Anterior cingulate cortex (tissue), 58 donors: ENCODE measurements around the gene AIP.
"Not testable (repeated sequence)": the region's sequence is repeated elsewhere in the genome, so short reads cannot be mapped to it uniquely, and the experiment has no call there.

ENCODE experiments used
- DNase-seq, 58 donors: peaks; one replicate each; lab custom pipeline; 2025; lab: John Stamatoyannopoulos, UW

The AIP gene

DNA sequence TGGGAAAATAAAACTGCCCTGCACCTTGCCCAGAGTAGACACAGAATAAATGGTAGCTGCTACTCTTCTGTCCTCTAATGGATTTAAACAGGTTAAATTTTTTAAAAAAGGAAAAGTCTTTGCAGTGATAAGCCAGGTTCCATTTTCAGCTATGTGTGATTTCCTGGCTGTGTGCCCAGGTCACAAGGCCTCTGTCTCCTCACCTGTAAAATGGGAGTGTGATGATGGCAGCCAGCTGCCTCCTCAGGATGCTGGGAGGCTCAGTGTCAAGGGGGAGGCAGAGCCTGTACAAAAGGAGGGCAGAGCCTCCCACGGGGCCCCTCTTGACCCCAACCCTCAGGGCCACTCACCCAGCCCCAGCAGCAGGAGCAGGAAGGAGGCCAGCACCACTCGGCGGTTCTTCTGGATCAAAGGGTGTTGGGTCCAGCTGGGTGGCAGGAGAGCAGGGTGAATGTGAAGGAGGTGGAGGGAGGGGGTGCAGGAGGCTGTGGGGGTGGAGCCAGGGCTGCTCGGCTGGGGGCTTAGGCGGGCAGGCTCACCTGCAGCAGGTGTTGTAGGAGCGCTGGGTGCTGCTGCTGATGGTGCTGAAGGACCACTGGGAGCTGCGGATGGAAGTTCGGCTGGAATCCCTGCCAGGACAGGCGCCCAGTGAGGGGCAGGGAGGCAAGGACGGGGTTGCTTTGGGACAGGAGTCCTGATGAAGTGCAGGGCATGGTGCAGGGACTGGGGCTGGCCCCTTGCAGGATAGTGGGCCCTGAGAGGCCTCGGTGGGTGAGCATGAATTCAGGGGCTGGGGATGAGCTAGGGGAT, 15.7 kb upstream of the AIP start:
- no peak for DNase-seq

DNA sequence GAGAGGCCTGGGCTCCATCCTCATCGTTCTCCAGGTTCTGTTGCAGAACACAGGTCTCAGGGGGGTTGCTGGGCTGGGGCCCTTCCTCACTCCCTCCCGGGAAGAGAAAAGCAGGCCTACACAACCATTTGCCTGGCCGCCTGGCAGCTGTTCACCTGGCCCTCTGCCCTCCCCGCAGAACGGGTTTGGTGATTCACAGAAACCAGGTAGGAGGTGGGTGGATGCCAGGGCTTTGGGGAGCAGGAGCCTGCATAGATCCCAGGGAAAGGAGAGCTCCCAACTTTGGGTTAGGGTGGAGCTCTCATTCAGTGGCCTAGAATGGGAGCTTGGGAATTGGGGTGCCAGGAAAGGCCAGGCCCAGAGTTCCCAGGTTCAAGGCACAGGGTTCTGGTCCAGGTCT, 14.8 kb upstream of the AIP start:
- peak in 12 of 58 donors; percentile 13 to 49 (median 24) for DNase-seq

DNA sequence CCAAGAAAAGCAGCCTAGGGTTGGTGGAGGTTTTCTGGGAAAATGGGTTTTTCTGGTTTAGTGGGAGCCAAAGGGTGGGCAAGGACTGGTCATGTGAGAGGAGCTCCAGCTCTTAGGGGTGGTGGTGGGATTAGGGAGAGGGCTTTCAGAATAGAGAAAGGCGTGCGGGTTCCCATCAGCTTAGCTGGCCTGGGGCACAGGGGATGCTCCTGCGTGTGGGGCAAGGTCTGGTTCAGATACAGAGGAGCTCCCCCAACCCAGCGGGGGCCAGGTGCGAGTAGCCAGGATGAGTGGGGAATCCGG, 14.4 kb upstream of the AIP start:
- peak in 1 of 58 donors; percentile 51 for DNase-seq

DNA sequence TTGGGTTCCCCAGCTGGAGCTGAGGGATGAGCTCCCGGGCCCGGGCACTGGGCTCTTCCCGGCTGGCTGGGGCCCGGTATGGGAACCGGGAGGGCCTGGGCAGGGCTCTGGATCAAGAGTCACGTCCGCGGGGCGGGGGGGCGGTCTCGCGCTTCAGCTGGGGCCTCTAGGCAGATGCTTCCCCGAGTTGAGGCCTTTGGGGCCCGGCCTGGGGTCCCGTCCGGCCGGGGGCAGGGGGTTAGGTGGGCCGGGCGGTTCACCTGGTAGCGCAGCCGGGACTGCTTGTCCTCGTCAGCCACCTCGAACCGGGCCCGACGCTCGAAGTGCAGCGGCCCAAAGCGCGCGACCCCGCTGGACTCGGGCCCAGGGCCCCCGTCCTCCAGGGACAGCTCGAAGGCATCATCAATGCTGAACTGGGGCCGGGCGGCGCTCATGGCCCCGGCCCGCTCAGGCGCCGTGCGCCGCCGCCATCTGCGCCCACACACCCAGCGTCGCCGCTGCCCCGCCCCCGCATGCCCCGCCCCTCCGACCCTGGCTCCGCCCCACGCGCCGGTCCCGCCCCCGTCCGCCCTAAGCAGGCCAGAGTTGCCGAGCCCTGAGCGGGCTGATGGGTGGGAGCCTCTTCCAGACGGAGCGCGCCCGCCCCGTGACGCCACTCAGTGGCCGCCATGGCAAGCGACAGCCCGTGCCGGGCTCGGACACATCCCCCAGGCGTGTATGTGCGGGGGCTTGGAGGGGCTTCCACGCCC, 13.9 kb upstream of the AIP start, which contains the start of gene TMEM134:
TSS of gene TMEM134 (minus strand) at position 493 of the 749 bp plus-strand sequence. CDS start at position 434, 59 bp downstream.
- peak; percentile 35 to 97 (median 90) for DNase-seq

GRCh38 chr11:67469508-67469811, 13.4 kb upstream of the AIP start:
- no peak for DNase-seq

DNA sequence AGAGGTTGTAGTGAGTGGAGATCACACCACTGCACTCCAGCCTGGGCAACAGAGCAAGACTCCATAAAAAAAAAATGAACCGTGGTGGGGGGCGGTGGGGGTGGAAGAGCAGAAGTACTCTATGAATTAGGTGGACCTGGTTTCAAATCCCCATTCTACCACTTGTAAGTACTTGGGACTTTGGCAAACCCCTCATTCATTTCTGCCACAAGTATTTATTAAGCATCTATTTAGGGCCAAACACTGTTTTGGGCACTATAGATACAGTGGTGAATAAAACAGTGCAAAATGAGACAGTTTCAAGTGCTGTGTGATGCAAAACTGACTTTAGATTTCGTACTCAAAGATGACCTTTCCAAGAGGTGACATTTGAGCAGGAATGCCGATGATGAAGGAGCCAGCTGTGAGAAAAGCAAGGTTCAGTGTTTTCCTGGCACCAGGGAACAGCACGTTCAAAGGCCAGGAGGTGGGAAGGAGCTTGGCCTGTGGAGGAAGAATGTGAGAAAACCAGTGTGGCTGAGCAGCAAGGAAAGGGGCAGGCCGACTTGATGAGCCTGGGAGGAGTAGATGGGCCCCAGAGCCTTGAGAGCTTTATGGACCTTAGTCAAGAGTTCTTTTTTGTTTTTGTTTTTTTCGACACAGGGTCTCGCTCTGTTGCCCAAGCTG, 12.4 kb upstream of the AIP start:
- no peak for DNase-seq

GRCh38 chr11:67472882-67473281, 9.9 kb upstream of the AIP start:
- DNase-seq, result no peak

- DNase-seq, result not testable (repeated sequence)
Observed at GRCh38 chr11:67476692-67477091, 6.1 kb upstream of the AIP start.

GRCh38 chr11:67477344-67478050, 5.3 kb upstream of the AIP start:
- DNase-seq, result not testable (repeated sequence)

DNA sequence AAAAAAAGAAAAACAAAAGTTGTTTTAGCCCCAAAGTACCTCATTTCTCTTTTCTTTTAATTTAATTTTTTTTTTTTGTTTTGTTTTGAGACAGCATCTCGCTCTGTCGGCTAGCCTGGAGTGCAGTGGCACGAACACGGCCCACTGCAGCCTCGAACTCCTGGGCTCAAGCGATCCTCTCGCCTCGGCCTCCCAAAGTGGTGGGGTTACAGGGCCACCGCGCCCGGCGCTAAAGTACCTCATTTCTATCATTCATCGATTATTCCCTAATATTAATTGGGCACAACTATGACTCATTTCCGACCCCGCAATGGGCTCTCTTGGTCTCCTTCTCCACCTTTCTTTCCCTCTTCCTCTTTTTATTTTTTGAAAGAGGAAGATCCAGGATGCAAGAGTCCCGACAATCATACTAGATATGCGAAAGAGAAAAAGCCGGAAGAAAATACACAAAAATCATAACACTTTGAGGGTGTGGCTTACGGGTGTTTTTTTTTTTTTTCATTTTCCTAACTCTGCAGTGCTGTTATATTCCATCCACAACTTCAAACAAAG, 475 bp upstream of the AIP start:
- DNase-seq, result no peak

DNA sequence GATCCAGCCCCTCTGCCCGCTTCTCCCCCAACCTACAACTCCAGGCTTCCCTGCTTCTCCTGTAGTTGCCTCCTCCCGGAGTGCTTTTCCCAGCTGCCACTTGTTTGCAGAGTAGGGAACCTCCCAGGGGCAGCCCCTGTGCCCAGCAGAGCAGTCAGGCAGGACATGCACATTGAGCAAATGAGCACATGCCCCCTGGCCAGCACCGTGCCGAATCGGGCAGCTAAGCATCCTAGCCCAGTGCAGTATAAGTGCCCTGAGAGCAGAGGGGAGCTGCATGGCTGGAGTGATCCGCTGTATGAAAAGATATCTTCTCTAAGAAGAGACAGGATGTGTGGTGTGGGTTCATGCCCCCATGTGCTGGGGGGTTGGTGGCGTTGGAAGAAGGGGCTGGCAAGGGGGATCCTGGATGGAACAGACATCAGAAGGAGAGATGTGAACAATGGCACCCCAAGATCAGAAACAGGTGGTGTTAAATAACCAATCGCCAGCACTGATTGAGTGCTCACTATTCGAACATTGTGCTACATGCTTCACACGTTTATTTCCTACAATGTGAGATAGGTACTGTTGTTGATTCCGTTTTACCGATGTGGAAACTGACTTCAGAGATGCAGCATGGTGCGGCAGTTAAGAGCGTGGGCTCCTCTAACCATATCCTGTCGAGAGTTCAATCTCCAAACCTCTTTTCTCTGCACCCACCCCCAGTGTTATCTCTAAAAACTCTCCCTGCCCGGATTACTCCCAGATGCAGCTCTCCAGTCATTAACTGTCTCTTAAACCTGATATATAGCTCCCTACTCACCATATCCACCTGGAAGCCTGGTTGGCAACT, 1.2 kb downstream of the AIP start:
- DNase-seq, result no peak

DNA sequence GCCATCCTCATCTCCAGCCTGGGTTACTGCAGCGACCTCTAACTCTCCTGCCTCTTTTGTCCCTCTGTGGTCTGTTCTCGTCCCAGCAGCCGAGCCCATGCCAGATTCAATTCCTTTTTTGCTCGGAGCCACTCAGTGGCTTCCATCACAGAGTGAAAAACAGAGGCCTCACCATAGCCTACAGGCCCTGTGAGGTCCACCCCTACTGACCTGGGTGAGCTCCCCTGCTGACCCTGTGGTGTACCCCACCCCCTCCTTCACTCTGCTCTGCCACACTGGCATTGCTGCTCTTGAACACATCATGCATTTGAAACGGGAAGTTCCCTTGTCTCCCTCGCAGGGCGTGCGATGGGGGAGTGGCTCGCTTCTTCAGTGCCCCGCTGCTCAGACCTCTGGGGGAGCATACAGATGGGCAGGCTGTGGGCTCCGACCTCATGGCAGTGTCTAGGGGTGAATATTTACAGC, 2.1 kb downstream of the AIP start:
- peak in 2 of 58 donors; percentile 30 to 35 for DNase-seq

DNA sequence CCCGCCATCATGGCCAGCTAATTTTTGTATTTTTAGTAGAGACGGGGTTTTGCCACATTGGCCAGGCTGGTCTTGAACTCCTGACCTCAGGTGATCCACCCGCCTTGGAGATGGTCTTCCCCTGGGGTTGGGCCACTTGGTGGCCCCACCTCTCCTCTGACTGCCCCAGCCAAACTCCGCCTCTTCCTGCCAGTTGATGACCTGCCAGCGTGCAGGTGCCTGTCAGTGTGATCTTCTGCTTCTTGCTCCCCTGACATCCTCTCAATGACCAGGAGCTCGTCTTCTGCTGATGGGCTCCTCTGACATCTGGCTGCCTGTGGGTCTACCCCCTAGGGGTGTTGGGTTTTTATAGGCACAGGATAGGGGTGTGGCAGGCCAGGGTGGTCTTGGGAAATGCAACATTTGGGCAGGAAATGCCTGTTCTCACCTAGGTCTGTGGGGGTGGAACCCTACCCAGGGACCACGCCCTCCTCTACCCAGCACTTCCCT, 3.1 kb downstream of the AIP start:
- not testable (repeated sequence) for DNase-seq

- no peak for DNase-seq
Observed at GRCh38 chr11:67486481-67487195, 3.8 kb downstream of the AIP start.

DNA sequence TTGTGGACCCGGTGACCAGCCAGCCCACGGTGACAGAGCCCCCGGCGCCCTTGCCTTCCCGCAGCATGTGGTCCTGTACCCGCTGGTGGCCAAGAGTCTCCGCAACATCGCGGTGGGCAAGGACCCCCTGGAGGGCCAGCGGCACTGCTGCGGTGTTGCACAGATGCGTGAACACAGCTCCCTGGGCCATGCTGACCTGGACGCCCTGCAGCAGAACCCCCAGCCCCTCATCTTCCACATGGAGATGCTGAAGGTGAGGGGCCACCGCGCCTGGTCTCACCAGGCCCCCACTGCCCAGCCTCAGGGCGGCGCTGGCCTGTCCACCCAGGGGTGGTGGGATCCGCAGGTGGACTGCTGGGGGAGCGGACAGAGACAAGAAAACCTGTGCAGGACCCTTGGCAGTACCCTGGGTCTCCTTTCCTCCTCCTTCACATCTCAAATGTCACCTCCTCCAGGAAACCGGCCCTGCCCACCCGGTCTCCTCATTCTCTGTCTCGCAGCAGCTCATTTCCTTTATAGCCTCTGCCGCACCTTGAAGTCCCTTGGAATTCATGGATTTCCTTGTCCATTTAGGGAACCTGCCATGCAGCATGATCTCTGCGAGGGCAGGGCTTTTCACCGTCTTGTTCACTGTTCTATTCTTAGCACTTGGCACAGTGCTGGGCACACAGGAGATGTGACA, 6.5 kb downstream of the AIP start:
- DNase-seq, result no peak

DNA sequence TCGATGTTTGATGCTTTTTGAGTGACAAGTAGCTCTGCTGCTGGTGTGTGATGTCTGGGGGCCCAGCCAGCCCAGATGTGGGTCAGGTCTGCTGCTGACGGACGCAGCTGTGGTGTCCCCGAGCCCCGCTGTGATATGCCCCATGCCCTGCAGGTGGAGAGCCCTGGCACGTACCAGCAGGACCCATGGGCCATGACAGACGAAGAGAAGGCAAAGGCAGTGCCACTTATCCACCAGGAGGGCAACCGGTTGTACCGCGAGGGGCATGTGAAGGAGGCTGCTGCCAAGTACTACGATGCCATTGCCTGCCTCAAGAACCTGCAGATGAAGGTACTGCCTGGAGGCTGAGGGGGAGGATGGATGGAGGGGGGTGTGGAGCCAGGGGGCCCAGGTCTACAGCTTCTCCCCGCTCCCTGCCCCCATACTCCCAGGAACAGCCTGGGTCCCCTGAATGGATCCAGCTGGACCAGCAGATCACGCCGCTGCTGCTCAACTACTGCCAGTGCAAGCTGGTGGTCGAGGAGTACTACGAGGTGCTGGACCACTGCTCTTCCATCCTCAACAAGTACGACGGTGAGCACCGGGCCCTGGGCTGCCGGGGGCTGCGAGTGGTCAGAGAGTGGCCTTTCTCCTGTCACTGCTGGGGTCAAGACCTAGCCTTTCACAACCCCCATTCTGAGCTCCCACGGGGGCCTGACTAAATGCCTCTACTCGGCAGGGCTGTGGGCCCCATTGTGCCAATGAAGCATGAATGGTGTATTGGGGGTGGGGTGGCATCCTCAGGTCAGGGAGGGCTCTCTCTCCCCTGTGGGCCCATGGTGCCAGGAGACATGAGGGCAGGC, 7.3 kb downstream of the AIP start:
- DNase-seq, result no peak

GRCh38 chr11:67490727-67491065, 7.9 kb downstream of the AIP start:
- no peak for DNase-seq
